HG02970 (cell line): Measurements from ENCODE around the gene EDEM3.
"Not testable (repeated sequence)": the region's sequence is repeated elsewhere in the genome, so short reads cannot be mapped to it uniquely, and the experiment has no call there.

ENCODE experiments used
- ATAC-seq: cut with Tn5 transposase; IDR thresholded peaks from one replicate; pipeline ENCODE4 v1.9.1; 2021; ENCODE audit warnings: mild to moderate bottlenecking, moderate library complexity, moderate number of reproducible peaks; ENCODE audit not compliant: unreplicated experiment, low FRiP score

Gene EDEM3

DNA sequence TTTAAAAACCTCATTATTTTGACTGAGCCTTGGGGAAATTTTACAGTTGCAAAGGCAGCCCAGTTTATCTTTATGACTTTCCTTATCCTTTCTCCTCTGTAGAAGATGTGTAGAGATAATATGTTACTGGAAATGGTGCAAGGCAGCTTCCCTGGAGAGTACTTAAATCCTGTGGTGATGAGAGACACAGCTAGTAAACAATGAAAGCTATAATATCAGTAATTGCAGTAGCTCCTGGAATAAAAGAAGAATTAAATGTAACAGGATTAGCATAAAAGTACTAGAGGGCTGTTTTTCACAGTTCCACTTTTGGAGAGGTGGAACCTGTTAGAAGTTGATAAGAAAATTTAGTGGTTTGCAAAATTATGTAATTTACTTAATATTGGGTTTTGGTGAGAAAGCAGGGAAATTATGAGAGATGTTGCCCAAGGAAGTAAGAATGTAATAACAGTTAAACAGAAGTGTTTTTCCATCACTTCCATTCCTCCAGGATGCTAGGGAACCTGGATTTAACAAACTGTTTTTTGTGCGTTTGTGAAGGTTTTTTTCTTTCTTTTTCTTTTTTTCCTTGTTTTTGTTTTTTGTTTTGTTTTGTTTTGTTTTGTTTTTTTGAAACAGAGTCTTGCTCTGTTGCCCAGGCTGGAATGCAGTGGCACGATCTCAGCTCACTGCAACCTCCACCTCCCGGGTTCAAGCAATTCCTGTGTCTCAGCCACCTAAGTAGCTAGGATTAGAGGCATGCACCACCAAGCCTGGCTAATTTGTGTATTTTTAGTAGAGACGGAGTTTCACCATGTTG lies 15.7 kb upstream of the EDEM3 start:
- ATAC-seq = no peak

DNA sequence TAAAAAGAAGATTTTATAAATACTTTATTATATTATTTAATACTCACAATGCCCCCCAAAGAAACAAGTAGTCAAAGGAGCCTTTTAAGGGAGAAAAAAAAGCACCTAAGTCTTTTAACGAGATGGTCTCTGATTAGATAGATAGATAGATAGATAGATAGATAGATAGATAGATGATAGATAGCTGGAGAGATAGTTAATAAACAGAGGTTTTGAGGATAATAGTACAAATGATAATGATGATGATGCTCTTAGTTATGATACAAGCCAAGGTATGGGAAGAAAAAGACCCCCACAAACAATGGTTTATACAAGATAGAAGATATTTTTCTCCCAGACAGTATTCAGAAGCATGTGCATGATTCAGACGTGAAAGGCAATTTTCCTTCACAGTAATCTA lies 14.6 kb upstream of the EDEM3 start:
- ATAC-seq = no peak

DNA sequence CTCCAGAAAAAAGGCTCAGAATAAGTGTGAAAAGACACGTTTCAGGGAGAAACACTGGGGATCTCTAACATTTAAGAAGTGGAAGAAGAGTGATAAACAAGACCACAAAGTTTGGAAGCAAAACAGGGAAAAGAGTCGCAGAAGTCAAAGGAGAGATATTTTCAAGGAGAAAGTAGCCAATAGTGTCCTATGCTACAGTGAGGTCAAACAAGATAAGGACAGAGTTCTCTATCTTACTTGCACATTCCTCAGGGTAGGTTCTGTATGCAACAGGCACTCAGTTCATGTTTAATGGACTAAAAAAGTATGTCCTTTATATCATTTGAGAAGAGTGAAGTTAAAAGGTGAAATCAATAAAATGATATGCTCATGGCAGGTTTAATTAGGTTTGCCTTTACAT lies 13.8 kb upstream of the EDEM3 start:
- no peak for ATAC-seq

DNA sequence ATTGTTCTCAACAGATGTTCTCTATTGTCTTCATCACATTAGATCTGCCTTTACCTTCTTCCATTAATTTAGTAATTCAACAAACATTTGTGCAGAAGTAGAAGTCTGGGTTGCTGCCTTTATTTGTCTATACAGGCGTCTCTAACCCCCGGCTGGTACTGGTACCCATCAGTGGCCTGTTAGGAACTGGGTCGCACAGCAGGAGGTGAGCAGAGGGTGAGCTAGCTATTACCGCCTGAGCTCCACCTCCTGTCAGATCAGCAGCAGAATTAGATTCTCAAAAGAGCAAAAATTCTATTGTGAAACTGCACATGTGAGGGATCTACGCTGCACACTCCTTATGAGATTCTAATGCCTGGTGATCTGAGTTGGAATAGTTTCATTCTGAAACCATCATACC lies 12.9 kb upstream of the EDEM3 start:
- no peak for ATAC-seq

GRCh38 chr1:184764483-184764882 lies 9.8 kb upstream of the EDEM3 start:
- no peak for ATAC-seq

DNA sequence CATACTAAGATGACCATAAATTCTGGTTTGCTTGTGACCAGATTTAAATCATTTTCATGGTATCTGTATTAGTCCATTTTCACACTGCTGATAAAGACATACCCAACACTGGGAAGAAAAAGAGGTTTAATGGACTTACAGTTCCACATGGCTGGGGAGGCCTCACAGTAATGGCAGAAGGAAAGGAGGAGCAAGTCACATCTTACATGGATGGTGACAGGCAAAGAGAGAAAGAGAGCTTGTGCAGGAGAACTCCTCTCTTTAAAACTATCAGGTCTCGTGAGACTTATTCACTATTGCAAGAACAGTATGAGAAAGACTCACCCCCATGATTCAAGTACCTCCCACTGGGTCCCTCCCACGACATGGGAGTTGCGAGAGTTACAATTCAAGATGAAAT lies 8.9 kb upstream of the EDEM3 start:
- ATAC-seq = not testable (repeated sequence)

DNA sequence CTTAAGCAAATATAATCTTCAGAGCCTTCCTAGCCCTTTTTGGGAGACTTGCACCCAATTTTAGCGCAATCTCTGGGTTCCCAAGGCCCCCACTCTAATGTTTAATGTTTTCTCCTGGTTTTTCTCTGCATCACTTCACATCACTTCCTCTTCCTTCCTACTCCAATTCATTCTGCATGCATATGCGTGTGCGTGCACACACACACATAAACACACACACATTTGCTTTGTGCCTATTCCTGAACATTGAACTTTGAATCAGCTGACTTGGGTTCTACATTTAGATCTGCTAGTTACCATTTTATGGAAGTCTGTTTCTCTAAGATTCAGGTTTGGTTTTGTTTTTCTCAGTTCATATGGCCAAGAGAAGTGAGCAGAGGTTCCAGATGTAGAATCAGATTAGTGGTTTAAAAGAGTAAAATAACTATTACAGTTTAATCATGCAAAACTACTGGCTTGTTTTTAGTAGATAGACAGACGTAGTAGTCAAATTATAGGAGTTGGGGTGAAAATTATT lies 7.4 kb upstream of the EDEM3 start:
- ATAC-seq = no peak

DNA sequence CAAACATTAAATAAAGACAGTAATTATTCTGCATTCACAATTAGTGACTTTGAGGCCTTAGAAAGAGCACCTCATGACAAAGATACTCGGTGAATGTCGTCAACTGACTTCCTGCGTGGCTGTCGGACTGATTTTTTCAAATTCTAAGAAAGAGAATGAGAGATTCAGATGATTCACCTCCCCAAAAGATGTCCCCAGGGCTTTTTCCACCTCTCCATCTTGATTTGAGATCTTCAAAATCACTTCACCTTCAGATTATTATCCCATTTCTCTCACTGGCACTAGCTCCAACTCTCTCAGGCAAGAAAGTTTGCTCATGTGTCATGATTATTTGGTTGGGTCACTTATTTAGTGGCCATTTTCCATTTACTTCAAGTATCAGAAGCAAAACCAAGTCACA lies 5.0 kb upstream of the EDEM3 start:
- ATAC-seq = no peak

- ATAC-seq = no peak
These were observed 4.5 kb upstream of the EDEM3 start for GRCh38 chr1:184759112-184759511.

DNA sequence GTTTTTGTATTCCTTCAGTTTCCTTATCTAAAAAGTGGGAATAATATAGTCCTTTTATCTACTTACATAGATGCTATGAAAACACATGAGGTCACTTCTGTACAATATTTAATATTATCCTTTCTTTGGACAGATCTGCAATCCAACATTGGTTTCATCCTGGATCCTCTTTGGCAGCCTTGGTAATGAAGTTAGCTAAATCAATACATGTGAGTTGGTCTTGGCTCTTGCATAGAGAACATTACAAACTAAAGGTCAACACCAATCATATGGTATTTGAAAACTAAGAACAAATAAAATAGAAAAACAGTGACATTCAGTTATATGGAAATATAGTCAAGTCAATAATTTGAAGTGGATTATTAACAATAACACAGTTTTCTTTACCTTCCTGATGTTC lies 3.2 kb upstream of the EDEM3 start:
- ATAC-seq = no peak

DNA sequence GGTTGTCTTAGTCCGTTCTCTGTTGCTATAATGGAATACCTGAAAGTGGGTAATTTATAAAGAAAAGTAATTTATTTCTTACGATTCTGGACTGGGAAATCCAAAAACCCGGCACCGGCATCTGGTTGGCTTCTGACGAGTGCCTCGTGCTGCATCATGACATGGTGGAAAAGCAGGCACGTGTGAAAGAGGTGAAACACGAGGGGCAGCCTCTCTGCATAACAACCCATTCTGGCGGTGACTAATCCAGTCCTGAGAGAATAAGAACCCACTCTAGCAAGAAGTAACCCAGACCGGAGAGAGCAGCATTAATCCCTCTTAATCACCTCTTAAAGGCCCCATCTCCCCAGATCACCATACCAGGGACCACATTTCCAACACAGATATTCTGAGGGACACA lies 2.7 kb upstream of the EDEM3 start:
- no peak for ATAC-seq

DNA sequence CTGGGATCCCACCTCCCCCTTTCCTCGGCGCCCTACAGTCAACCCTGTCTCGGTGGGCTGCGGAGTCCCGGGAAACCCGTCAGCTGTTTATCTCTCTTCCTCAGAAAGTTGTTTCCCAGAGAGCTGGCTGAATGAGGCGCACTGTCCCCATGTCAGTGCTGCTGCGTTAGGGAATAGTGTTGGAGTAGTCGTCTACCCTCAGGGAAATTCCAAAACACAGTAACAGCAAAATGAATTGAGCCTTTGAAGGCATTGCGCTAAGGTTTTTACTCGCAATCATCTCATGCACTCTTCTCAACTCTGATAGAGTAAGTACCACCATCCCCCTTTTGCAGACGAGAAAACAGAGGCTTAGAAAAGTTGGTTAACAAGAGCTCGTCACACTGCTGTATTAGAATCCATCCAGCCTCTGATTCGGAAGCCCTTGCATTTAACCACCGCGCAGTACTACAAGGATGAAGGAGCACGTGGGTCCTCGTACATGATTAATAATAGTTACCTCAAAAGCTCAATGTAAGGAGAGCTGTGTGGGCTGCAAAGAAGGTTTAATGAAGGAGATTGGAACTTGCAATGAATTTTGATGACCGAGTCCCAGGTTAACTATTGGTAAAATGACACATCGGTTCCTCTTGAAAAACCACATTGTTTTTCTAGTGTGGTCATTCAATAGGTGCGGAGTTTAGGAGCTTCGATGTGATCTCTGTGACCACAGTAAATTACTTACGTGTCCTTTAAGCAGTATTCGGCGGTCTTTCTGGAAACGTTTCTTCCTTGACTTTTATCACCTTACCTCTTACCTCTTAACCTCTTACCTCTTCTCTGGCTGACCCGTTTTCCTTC lies 788 bp upstream of the EDEM3 start:
- no peak for ATAC-seq

- peak; percentile 10 for ATAC-seq
These were observed 816 bp downstream of the EDEM3 start for GRCh38 chr1:184753608-184754475.

DNA sequence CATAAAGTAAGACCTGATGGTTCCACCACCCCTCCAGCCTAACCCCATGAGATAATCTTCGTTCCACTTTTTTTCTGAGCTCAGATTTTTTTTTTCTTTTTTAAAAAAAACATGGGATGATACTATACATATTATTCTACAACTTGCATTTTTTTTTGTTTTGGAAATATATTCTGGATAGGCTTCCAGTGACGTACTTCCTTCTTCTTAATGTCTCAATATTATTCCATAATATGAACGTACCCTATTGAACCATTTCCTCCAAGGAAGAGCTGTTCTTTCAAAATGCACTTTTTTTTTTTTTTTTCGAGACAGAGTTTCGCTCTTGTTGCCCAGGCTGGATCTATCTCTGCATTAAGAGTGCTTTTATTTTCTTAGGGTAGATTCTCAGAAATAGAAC lies 1.5 kb downstream of the EDEM3 start:
- ATAC-seq = no peak

- no peak for ATAC-seq
These were observed 2.0 kb downstream of the EDEM3 start for GRCh38 chr1:184752656-184753055.

- no peak for ATAC-seq
These were observed 5.9 kb downstream of the EDEM3 start for GRCh38 chr1:184748740-184749139.

- peak; percentile 59 for ATAC-seq
These were observed 7.3 kb downstream of the EDEM3 start for GRCh38 chr1:184747089-184747955.

- ATAC-seq = no peak
These were observed 8.6 kb downstream of the EDEM3 start for GRCh38 chr1:184745929-184746638.

- no peak for ATAC-seq
These were observed 9.5 kb downstream of the EDEM3 start for GRCh38 chr1:184745110-184745509.
